Body of pancreas (tissue), 4 donors: ENCODE results near the gene RCOR1. TPM values are rescaled to one million over a fixed set of nuclear protein-coding genes. Genes with fewer than 3 reads are reported as not detected.

ENCODE experiments used
- ATAC-seq: fragments of 150-250 bp; one replicate; pipeline ENCODE4 v1.9.1; 2016
- DNase-seq, 4 donors: peaks; one replicate each; pipeline ENCODE4 v3.0.0-alpha.2; 2019
- H3K27ac ChIP-seq, 4 donors: fragments of 200-600 bp; sonication (generic); 1 replicate in 3 of 4; 2 replicates in 1 of 4; pipeline versions ENCODE4 v1.5.1 to v1.6.1; 2016 to 2019; ENCODE audit warnings: mild to moderate bottlenecking in 1 of 4, mixed read lengths in 1 of 4, moderate library complexity in 1 of 4
- H3K27me3 ChIP-seq, 2 donors: fragments of 200-600 bp; sonication (generic); one replicate each; pipeline ENCODE4 v1.6.0; 2016; ENCODE audit warnings: mild to moderate bottlenecking in 1 of 2
- H3K36me3 ChIP-seq, 2 donors: fragments of 200-600 bp; sonication (generic); replicated peaks in 1 of 2; 2 replicates each; pipeline ENCODE4 v1.5.1; 2016; ENCODE audit warnings: low read depth in 2 of 2; ENCODE audit not compliant: insufficient read depth in 1 of 2
- H3K4me1 ChIP-seq: fragments of 200-600 bp; sonication (generic); one replicate; pipeline ENCODE4 v1.6.0; 2016
- H3K4me3 ChIP-seq, 2 donors: fragments of 200-600 bp; sonication (generic); 1 replicate in 1 of 2; 2 replicates in 1 of 2; pipeline ENCODE4 v1.5.1; 2016 to 2019
- H3K9me3 ChIP-seq, 3 donors: fragments of 200-600 bp; sonication (generic); 1 replicate in 2 of 3; 2 replicates in 1 of 3; pipeline ENCODE4 v1.5.1; 2016
- POLR2A ChIP-seq, 3 donors: fragments of 450-650 bp; IDR thresholded peaks; one replicate each; pipeline ENCODE4 v1.6.1; 2016; ENCODE audit warnings: antibody characterized with exemption in 3 of 3, mild to moderate bottlenecking in 2 of 3
- WGBS, 2 donors: methylation state at CpG; one replicate each; pipeline ENCODE4 v1.1.5; 2017; 5-methylcytosine and 5-hydroxymethylcytosine counted together
- intact Hi-C: fragments of 100-400 bp; cut with DNase I; formaldehyde crosslinking; loops from one replicate; pipeline ENCODE4 v1.15.1; 2023
- total RNA-seq, 2 donors: library from RNA; depleted of rRNA; stranded (reverse); fragments of >200 nt; gene quantifications; one replicate each; pipeline ENCODE4 v1.1.0, GENCODE V29; 2016
- TF ChIP-seq, protein P1 (sequence below), 7 experiments: fragments of 450-650 bp in 4 of 7; fragments of 200-600 bp in 3 of 7; sonication (generic) in 3 of 7; IDR thresholded peaks; one replicate each; pipeline ENCODE4 v1.5.1; 2016 to 2019; ENCODE audit warnings: antibody characterized with exemption in 7 of 7

Gene RCOR1
- total RNA-seq, 2 donors from 2014 or later: 6.3 to 6.7 TPM

- intact Hi-C loops: no loop called here
- no peaks in the 10 kb centered on the region for H3K4me1 ChIP-seq
- TF ChIP-seq, protein P1, sequence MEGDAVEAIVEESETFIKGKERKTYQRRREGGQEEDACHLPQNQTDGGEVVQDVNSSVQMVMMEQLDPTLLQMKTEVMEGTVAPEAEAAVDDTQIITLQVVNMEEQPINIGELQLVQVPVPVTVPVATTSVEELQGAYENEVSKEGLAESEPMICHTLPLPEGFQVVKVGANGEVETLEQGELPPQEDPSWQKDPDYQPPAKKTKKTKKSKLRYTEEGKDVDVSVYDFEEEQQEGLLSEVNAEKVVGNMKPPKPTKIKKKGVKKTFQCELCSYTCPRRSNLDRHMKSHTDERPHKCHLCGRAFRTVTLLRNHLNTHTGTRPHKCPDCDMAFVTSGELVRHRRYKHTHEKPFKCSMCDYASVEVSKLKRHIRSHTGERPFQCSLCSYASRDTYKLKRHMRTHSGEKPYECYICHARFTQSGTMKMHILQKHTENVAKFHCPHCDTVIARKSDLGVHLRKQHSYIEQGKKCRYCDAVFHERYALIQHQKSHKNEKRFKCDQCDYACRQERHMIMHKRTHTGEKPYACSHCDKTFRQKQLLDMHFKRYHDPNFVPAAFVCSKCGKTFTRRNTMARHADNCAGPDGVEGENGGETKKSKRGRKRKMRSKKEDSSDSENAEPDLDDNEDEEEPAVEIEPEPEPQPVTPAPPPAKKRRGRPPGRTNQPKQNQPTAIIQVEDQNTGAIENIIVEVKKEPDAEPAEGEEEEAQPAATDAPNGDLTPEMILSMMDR (IDR thresholded peaks at IDR 0.05): no peak
- no peak for TF ChIP-seq POLR2A (IDR thresholded peaks at IDR 0.05)
- no peak for ATAC-seq
- H3K27me3 ChIP-seq: no peaks in the 10 kb centered on the region
- no peaks in the 10 kb centered on the region for H3K36me3 ChIP-seq
- 92 to 95% methylated on average over 11 to 15 of the region's 15 CpGs for WGBS, 2 donors
- no peak overlapping the region for H3K27ac ChIP-seq
- no peak overlapping the region for H3K4me3 ChIP-seq
- DNase-seq: peak in 1 of 4 donors; percentile 31
- H3K9me3 ChIP-seq: no peaks in the 10 kb centered on the region
Observed at GRCh38 chr14:102731101-102731870, 138.8 kb downstream of the RCOR1 start.

DNA sequence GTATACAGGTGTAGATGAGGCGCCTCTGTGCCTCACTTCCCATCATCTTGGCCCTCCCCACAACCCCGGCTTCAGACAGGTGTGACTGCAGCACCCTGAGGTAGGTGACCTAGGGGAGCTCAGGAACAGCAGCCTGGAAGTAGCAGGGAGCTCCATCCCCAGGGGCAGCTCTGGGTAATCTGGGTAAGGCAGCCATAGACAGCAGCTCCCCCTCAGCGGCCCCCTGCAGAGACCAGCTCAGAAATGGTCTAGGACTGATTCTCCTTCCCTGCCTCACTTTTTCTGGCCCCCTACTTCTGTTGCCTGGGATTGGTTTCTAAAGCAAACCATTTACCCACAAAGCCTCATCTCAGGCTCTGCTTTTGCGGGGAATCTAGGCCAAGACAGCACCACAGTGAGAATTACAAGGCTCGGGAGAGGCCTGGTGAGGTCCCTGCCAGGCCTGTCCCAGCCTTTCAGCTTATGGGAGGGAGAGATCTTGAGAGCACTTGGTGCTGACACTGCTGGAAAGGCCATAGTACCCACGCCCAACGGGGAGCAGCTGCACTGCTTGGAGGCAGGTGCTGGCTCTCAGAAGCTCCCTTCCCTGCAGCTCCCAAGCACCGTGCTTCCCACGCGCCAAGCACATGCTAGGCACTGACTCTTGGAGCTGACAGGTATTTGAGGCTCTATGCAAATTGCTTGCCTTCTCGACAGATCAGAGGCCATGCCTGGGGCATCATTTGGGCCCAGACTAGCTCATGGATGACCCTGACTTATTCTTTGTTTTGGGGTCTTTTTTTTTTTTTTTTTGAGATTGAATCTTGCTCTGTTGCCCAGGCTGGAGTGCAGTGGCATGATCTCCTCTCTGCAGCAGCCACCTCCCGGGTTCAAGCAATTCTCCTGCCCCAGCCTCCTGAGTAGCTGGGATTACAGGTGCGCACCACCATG lies 139.7 kb downstream of the RCOR1 start:
- ATAC-seq: no peak
- no peak for DNase-seq

GRCh38 chr14:102732924-102733323 lies 140.5 kb downstream of the RCOR1 start:
- intact Hi-C loops: no loop called here
- no peaks in the 10 kb centered on the region for H3K9me3 ChIP-seq
- ATAC-seq (no peak), DNase-seq (no peak)
- no peak overlapping the region for H3K27ac ChIP-seq
- H3K36me3 ChIP-seq: no peaks in the 10 kb centered on the region
- H3K4me3 ChIP-seq: no peak overlapping the region
- 98 to 99% methylated on average over 8 to 10 of the region's 10 CpGs for WGBS, 2 donors
- no peaks in the 10 kb centered on the region for H3K27me3 ChIP-seq
- no peaks in the 10 kb centered on the region for H3K4me1 ChIP-seq
- TF ChIP-seq, protein P1 (IDR thresholded peaks at IDR 0.05): no peak

More for the DNA sequence above, 139.7 kb downstream of the RCOR1 start:
- Histone ChIP-seq H3K27ac (no peak overlapping the region), H3K4me1 (no peaks in the 10 kb centered on the region), H3K36me3 (no peaks in the 10 kb centered on the region), H3K27me3 (no peaks in the 10 kb centered on the region), H3K9me3 (no peaks in the 10 kb centered on the region), H3K4me3 (no peak overlapping the region)
- intact Hi-C loops: no loop called here
- WGBS, 2 donors: 95 to 98% methylated on average over 12 to 13 of the region's 13 CpGs
- TF ChIP-seq POLR2A (IDR thresholded peaks at IDR 0.05): no peak
- TF ChIP-seq, protein P1 (IDR thresholded peaks at IDR 0.05): no peak

GRCh38 chr14:102733326-102733725 lies 140.9 kb downstream of the RCOR1 start:
- ATAC-seq (no peak), DNase-seq (no peak)
- no peaks in the 10 kb centered on the region for H3K27me3 ChIP-seq
- no peaks in the 10 kb centered on the region for H3K4me1 ChIP-seq
- 88 to 93% methylated on average over 11 of the region's 11 CpGs for WGBS, 2 donors
- no peak overlapping the region for H3K27ac ChIP-seq
- H3K4me3 ChIP-seq: no peak overlapping the region
- intact Hi-C loops: no loop called here
- no peaks in the 10 kb centered on the region for H3K36me3 ChIP-seq
- H3K9me3 ChIP-seq: no peaks in the 10 kb centered on the region
- no peak for TF ChIP-seq POLR2A (IDR thresholded peaks at IDR 0.05)

- DNase-seq (no peak), ATAC-seq (no peak)
- Histone ChIP-seq H3K27me3 (no peaks in the 10 kb centered on the region), H3K27ac (no peak overlapping the region), H3K4me3 (no peak overlapping the region), H3K4me1 (no peaks in the 10 kb centered on the region), H3K36me3 (no peaks in the 10 kb centered on the region), H3K9me3 (no peaks in the 10 kb centered on the region)
- TF ChIP-seq, protein P1 (IDR thresholded peaks at IDR 0.05): no peak
- TF ChIP-seq POLR2A (IDR thresholded peaks at IDR 0.05): no peak
- intact Hi-C loops: no loop called here
- 90 to 94% methylated on average over 12 of the region's 12 CpGs for WGBS, 2 donors
Observed at GRCh38 chr14:102734436-102734835, 142.0 kb downstream of the RCOR1 start.
